Activated CD8-positive, alpha-beta memory T cell treated with anti-CD3 and anti-CD28 coated beads, Interleukin-2, amount 50 U/mL, for 48 hours (primary cell): ENCODE data around the gene ASPDH.
A peak's percentile ranks its signal among the peaks of the same experiment; 100 is the strongest.
"Not testable (repeated sequence)": the region's sequence is repeated elsewhere in the genome, so short reads cannot be mapped to it uniquely, and the experiment has no call there.

Experiments
- DNase-seq: peaks from one replicate; pipeline ENCODE4 v3.0.0-alpha.2; 2020

ASPDH gene

DNA sequence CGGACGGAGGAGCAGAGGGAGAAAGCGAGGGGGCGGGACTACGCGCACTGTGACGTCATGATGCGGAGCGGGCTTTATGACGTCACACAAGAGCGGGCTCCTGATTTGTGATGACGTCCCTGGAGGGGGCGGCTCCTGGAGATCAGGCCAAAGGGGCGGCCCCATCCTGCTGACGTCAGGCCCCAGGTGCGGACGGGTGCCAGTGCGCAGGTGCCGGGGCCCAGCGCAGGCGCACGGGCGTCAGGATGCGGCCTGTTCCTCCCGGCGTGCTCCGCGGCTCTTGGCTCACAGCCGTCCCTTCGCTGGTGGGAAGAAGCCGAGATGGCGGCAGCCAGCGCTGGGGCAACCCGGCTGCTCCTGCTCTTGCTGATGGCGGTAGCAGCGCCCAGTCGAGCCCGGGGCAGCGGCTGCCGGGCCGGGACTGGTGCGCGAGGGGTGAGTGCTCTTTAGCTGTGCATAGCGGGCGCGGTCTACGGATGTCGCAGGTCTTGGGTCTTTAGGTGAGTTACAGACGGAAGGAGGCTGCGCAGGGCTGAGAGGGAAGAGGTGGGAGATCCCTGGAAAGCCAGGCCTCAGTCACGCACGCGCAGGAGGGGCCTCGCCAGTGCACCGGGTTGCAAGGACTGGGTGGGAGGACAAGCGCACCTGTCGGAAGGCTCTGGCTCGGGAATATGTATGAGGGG lies 37.3 kb downstream of the ASPDH start, which contains the start of the genes EMC10 and GARIN5A:
Gene EMC10 (plus strand): TSS at position 284 of the 683 bp plus-strand sequence. CDS start 38 bp downstream, at position 322.
Gene GARIN5A (minus strand): TSS at position 625 of the 683 bp plus-strand sequence. CDS start 460 bp downstream, at position 165.
- DNase-seq: peak; percentile 96

DNA sequence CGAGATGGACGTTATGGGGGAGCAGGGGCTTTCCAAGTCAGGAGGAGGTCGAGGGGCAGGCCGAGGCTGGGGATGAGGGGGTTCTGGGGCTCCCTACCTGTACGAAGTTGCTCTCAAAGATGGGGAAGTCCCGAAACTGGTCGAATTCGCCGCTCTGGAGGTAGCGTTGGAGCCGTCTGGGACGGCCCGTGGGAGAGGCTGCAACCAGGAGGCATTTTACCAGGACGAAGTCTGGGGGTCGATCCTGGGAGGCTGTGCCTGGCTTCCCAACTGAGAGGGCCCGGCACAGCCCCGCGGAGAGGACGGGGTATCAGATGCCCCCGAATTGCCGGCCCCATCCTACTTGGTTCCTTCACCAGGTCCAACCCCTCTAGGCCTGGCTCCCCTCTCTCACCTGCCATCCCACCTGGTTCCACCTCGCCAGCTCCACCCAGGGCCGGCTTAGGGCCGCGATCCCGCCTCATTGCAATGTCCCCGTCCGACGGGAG lies 37.9 kb downstream of the ASPDH start:
- no peak for DNase-seq

- DNase-seq: no peak
These were observed 38.6 kb downstream of the ASPDH start for GRCh38 chr19:50475101-50475568.

DNA sequence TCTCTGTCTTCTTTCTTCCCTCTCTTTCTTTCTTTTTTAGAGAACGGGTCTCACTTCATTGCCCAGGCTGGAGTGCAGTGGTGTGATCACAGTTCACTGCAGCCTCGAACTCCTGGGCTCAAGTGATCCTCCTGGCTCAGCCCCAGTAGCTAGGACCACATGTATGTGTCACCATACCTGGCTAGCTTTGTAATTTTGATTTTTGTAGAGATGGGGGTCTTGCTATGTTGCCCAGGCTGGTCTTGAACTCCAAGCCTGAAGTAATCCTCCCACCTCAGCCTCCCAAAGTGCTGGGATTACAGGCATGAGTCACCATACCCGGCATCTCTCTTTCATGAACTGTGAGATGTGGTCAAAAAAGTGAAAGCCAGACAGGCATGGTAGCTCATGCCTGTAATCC lies 40.4 kb downstream of the ASPDH start:
- DNase-seq: not testable (repeated sequence)

GRCh38 chr19:50468818-50469217 lies 44.9 kb downstream of the ASPDH start:
- no peak for DNase-seq

DNA sequence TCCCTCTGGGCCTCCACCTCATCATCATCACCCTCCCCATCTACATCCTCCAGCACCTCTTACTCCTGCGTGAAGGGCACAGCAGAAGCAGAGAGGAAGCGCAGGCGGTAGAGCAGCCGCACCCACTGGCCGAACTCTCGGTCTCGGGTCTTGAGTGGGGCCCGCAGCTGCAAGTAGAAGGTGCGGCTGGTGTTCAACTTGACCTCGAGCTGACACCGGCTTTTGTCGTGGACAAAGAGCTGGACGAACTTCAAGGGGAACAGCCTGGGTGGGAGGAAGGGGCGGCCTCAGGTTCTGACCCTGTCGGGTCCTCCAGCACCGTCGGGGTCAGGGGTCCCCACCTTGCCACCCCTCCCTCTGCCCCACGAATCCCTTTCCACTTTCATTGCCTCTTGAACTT lies 46.1 kb downstream of the ASPDH start:
- no peak for DNase-seq

- DNase-seq: no peak
These were observed 47.0 kb downstream of the ASPDH start for GRCh38 chr19:50466706-50467039.

DNA sequence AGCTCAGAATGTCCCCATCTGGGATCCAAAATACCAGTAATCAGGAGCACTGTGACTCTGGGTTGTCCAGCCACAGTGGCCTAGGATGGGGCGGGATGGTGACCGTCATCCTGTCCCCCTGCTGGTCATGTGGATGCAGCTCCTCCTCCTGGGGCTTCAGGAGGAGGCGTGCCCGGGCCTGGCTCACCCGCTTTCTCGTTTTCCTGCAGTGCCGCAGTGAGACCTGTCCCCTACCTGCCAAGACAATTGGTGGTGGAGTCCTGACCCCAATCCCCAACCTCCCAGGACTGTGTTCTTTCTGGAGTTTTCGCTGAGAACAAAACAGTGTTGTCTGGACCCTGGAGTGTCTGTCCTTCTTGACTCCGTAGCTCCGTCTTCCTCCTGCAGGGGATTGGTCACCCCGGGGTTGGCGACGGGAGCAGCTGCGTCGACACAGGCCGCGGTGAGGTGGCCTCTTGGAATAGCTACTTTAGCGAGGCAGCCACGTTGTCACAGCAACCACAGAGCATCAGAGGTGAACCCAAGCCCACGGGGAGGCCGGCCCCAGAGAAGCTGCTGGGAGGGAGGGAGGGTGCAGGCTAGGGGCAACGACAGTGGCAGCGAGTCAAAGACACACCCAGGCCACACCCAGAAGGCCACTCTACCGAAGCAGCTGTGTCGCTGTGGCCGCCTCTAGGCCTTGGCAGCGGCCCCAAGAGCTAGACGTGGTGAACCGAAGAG lies 47.6 kb downstream of the ASPDH start:
- no peak for DNase-seq

DNA sequence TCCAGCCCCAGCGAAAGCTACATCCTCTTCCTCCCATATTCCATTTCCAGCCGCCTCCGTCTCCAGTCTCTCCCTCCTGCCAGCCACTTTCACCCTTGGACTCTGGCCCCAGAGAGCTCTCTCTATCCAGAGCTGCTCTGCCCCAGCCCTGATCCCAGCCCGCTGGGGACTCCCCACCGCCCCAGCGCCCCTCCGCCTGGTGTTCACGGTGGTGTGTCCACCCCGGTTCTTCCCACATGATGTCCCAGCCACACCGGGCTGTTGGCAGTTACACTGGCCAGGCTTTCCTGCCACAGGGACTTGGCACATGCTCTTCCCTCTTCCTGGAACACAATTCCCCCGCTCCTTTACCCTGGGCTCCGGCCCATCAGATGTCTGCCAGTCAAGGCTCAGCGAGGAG lies 48.7 kb downstream of the ASPDH start:
- DNase-seq: no peak

DNA sequence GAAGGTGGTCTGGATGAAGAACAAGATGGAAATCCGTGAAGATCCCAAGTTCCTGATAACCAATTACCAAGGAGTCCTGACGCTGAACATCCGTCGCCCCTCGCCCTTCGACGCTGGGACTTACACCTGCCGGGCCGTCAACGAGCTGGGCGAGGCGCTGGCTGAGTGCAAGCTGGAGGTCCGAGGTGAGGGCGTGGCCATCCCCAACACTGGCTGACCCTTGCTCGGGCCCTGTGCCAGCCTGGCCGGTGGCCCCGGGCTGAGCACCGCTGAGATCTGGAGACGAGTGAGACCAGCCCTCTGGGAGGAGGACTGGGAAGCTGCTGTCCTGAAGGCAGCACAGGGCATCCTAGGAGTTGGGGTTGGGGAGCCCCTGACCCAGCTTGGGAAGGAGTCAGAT lies 49.4 kb downstream of the ASPDH start:
- no peak for DNase-seq

GRCh38 chr19:50462970-50463369 lies 50.7 kb downstream of the ASPDH start:
- no peak for DNase-seq
